ENCODE results near the gene MICAL1. TPM values are rescaled to one million over a fixed set of nuclear protein-coding genes. Genes with fewer than 3 reads are reported as not detected.

Gene MICAL1
- total and polyA plus RNA-seq, 10 of the 15 experiments (the other 5 are each of a cell fraction or from before 2014, with no cell fraction given): 0.32 to 71.6 (median 45.3) TPM

DNA sequence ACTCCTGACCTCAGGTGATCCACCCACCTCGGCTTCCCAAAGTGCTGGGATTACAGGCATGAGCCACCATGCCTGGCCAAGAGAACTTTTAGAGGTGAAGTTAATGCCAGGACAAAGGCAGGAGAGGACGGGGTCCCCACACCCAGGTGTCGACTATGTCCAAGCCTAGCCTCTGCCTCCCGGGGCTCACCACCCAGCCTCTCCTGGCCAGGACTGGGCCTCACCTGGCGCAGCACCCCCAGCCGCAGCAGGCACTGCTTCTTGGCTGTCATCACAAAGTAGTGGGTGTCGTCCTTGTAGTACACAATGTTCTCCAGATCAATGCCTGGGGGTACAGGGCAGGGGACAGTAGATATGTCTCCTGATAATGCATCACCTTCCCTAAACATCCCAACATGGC is 4.2 kb downstream of the MICAL1 start:
- Histone ChIP-seq H3K9ac (ENCODE audit: control insufficient read depth, insufficient read depth, low read length) (no peak overlapping the region), H3K27ac (ENCODE audit: control insufficient read depth, insufficient read depth) (no peak overlapping the region), H3K9me3 (replicated peaks; ENCODE audit: control insufficient read depth, insufficient read depth, low read length) (no peaks in the 10 kb centered on the region), H3K4me3 (no peak overlapping the region), H3K4me1 (ENCODE audit: control insufficient read depth, insufficient read depth, low read length) (peaks cover 24% of the 10 kb centered on the region), H2AFZ (ENCODE audit: control insufficient read depth, low read depth, low read length) (no peak overlapping the region), H4K20me1 (ENCODE audit: control insufficient read depth, insufficient read depth) (no peaks in the 10 kb centered on the region), H3K4me2 (ENCODE audit: control insufficient read depth, insufficient read depth) (no peak overlapping the region), H3K27me3 (replicated peaks in 1 of 2; ENCODE audit: control insufficient read depth in 2 of 2, insufficient read depth in 2 of 2, low read length in 1 of 2) (no peaks in the 10 kb centered on the region), H3K79me2 (ENCODE audit: control insufficient read depth, insufficient read depth, low read length) (peaks cover 32% of the 10 kb centered on the region), H3K36me3 (ENCODE audit: control insufficient read depth in 2 of 2, insufficient read depth in 2 of 2, low read length in 1 of 2) (peaks cover 4 to 10% of the 10 kb centered on the region in 2 experiments; a peak in 3 of 4 replicates)
- intact Hi-C loops (cut with micrococcal nuclease; ENCODE audit: unreplicated experiment): no loop called here
- in situ Hi-C loops (cut with MboI): no loop called here
- CTCF ChIA-PET: interaction anchor here (1.1 to 3.9 kb wide), 3 partner anchors 8 to 588 kb away, joined by 3 to 30 read pairs (median 9); no protein-coding TSS in a partner anchor
- no peak for DNase-seq (ENCODE audit: low read depth, low spot score)
- RAD21 ChIA-PET (ENCODE audit: unreplicated experiment): interaction anchor here (1.4 kb wide), 1 partner anchor 10 kb away, joined by 4 read pairs; no protein-coding TSS in a partner anchor
- BruUV-seq (replicated peaks): no TSS peak
- ATAC-seq: no peak
- 97% methylated on average over 7 of the region's 7 CpGs for WGBS (ENCODE audit: insufficient coverage, insufficient replicate concordance, low lambda C conversion rate, missing lambda C conversion rate)
- FAIRE-seq: peak; percentile 31
- no peak for TF ChIP-seq HCFC1 (IDR thresholded peaks at IDR 0.05; ENCODE audit: low read length)
- TF ChIP-seq EED (IDR thresholded peaks at IDR 0.05; ENCODE audit: low read depth): no peak
- no peak for TF ChIP-seq FOXK2 (IDR thresholded peaks at IDR 0.05)
- TF ChIP-seq TBL1XR1 (IDR thresholded peaks at IDR 0.05; ENCODE audit: low read depth, low read length): no peak
- TF ChIP-seq NFYB (IDR thresholded peaks at IDR 0.05; ENCODE audit: insufficient read depth, low read depth, low read length): no peak
- no peak for TF ChIP-seq TCF7 (IDR thresholded peaks at IDR 0.05; ENCODE audit: borderline replicate concordance)
- TF ChIP-seq PAX5 (IDR thresholded peaks at IDR 0.05; ENCODE audit: borderline replicate concordance, low read depth, low read length): no peak
- TF ChIP-seq ZNF622 (IDR thresholded peaks at IDR 0.05): no peak
- SMC1A ChIA-PET (ENCODE audit: uncharacterized antibody, unreplicated experiment): interaction anchor here (1.5 kb wide), 1 partner anchor 12 kb away, joined by 7 read pairs; no protein-coding TSS in a partner anchor
- POLR2A ChIA-PET: interaction anchor here (0.7 to 7.1 kb wide), 4 partner anchors 9 to 353 kb away, joined by 3 to 74 read pairs (median 4); partner anchors contain the start of genes PPIL6 and SMPD2

DNA sequence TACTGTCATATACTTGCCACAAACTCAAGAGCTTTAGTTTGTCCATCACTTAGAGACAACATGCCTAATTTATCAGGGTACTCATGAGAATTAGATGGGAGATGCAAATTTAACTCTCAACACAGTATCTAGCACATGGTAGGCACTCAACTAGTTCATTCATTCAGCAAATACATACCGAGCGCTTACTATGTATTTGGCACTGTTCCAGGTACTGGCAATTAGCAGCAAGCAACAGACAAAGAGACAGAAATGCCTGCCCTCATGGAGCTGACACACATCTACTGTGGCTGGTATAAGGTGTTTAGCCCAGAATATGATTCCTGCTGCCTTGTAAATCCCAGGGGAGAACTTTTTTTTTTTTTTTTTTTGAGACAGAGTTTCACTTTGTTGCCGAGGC is 4.8 kb downstream of the MICAL1 start:
- POLR2A ChIA-PET: interaction anchor here (0.7 to 1.4 kb wide), 3 partner anchors 13 to 352 kb away, joined by 3 to 5 read pairs (median 3); partner anchors contain the start of gene ZBTB24
- DNase-seq (ENCODE audit: low read depth, low spot score) (no peak), FAIRE-seq (peak; percentile 35), ATAC-seq (no peak)
- Histone ChIP-seq H3K36me3 (ENCODE audit: control insufficient read depth in 2 of 2, insufficient read depth in 2 of 2, low read length in 1 of 2) (peaks cover 4 to 10% of the 10 kb centered on the region in 2 experiments), H3K79me2 (ENCODE audit: control insufficient read depth, insufficient read depth, low read length) (peaks cover 27% of the 10 kb centered on the region), H3K27me3 (replicated peaks in 1 of 2; ENCODE audit: control insufficient read depth in 2 of 2, insufficient read depth in 2 of 2, low read length in 1 of 2) (no peaks in the 10 kb centered on the region), H3K9me3 (replicated peaks; ENCODE audit: control insufficient read depth, insufficient read depth, low read length) (no peaks in the 10 kb centered on the region), H3K4me2 (ENCODE audit: control insufficient read depth, insufficient read depth) (no peak overlapping the region), H4K20me1 (ENCODE audit: control insufficient read depth, insufficient read depth) (no peaks in the 10 kb centered on the region), H2AFZ (ENCODE audit: control insufficient read depth, low read depth, low read length) (no peak overlapping the region), H3K27ac (ENCODE audit: control insufficient read depth, insufficient read depth) (no peak overlapping the region), H3K4me3 (no peak overlapping the region), H3K4me1 (ENCODE audit: control insufficient read depth, insufficient read depth, low read length) (peaks cover 24% of the 10 kb centered on the region), H3K9ac (ENCODE audit: control insufficient read depth, insufficient read depth, low read length) (no peak overlapping the region)
- peak; percentile 16 for TF ChIP-seq MEF2B (IDR thresholded peaks at IDR 0.05; ENCODE audit: partially characterized antibody, poor library complexity, severe bottlenecking)
- no peak for TF ChIP-seq CHD1 (IDR thresholded peaks at IDR 0.05; ENCODE audit: low read depth, low read length)
- WGBS (ENCODE audit: insufficient coverage, insufficient replicate concordance, low lambda C conversion rate, missing lambda C conversion rate): 61% methylated on average over 3 of the region's 3 CpGs
- intact Hi-C loops (cut with micrococcal nuclease; ENCODE audit: unreplicated experiment): no loop called here
- SMC1A ChIA-PET (ENCODE audit: uncharacterized antibody, unreplicated experiment): interaction anchor here (1.2 kb wide), 1 partner anchor 9 kb away, joined by 5 read pairs; no protein-coding TSS in a partner anchor
- BruUV-seq (replicated peaks): no TSS peak
- in situ Hi-C loops (cut with MboI): no loop called here
- CTCF ChIA-PET: interaction anchor here (1.4 kb wide), 1 partner anchor 10 kb away, joined by 5 read pairs; the partner anchor contains the start of genes PPIL6 and SMPD2
- RAD21 ChIA-PET (ENCODE audit: unreplicated experiment): no interaction called here

All from GM12878 (cell line).